ENCODE data around the gene PYDC2.
"Not testable (repeated sequence)": the region's sequence is repeated elsewhere in the genome, so short reads cannot be mapped to it uniquely, and the experiment has no call there.

Gene PYDC2

GRCh38 chr3:191473661-191474198 lies 12.8 kb downstream of the PYDC2 start:
- no peak for DNase-seq

- no peak for DNase-seq
Measured at GRCh38 chr3:191476066-191476772, 15.3 kb downstream of the PYDC2 start.

GRCh38 chr3:191483994-191484393 lies 23.0 kb downstream of the PYDC2 start:
- DNase-seq = not testable (repeated sequence)

- no peak for DNase-seq
Measured at GRCh38 chr3:191484461-191484860, 23.5 kb downstream of the PYDC2 start.

- DNase-seq = no peak
Measured at GRCh38 chr3:191492601-191493000, 31.6 kb downstream of the PYDC2 start.

GRCh38 chr3:191493336-191493735 lies 32.4 kb downstream of the PYDC2 start:
- no peak for DNase-seq

- DNase-seq = no peak
Measured at GRCh38 chr3:191499307-191500080, 38.5 kb downstream of the PYDC2 start.

GRCh38 chr3:191500892-191501291 lies 39.9 kb downstream of the PYDC2 start:
- no peak for DNase-seq

GRCh38 chr3:191502583-191502982 lies 41.6 kb downstream of the PYDC2 start:
- DNase-seq = no peak

GRCh38 chr3:191509078-191509477 lies 48.1 kb downstream of the PYDC2 start:
- no peak for DNase-seq
